GM18508 (cell line): ENCODE results near the gene RRBP1.

ENCODE experiments used
- ATAC-seq: cut with Tn5 transposase; IDR thresholded peaks from one replicate; pipeline ENCODE4 v1.9.1; 2021; ENCODE audit warnings: moderate number of reproducible peaks; ENCODE audit not compliant: insufficient read depth, unreplicated experiment

Gene RRBP1

DNA sequence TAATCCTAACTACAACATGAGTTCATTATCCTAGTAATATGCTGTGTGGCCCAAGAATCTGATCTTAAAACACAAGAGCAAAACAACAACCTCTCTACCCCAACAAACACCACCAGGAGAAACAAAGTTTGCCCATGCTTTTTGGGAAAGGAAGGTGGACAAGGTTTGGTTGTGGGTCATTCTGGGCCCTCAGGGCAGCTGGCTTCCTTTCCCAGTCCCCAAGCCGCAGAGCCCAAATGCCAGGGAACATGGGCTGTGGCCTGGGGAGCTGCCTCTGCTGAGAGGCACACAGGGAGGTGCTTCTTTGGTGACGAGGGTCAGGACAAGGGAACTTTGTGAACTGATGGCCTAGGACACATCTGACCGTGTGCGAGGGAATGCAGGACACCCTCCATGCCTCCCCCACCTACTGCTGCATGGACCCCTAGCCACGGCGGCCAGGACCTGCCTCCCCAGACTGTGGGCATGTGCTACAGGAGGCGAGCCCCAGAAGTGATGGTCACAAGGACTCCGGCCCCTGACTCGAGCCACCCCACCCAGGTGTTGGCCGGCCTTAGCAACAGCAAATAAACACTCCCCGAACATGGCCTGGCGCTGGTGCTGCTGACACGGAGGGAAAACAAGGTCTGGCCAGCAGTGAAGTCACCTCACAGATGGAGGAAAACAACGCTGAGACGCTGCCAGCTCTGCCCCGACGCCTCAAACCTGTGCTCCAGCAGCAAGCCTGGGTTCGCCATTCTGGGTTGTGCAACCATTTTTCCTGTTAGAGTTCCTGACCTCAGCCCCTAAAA, 55.6 kb downstream of the RRBP1 start:
- ATAC-seq, result no peak

DNA sequence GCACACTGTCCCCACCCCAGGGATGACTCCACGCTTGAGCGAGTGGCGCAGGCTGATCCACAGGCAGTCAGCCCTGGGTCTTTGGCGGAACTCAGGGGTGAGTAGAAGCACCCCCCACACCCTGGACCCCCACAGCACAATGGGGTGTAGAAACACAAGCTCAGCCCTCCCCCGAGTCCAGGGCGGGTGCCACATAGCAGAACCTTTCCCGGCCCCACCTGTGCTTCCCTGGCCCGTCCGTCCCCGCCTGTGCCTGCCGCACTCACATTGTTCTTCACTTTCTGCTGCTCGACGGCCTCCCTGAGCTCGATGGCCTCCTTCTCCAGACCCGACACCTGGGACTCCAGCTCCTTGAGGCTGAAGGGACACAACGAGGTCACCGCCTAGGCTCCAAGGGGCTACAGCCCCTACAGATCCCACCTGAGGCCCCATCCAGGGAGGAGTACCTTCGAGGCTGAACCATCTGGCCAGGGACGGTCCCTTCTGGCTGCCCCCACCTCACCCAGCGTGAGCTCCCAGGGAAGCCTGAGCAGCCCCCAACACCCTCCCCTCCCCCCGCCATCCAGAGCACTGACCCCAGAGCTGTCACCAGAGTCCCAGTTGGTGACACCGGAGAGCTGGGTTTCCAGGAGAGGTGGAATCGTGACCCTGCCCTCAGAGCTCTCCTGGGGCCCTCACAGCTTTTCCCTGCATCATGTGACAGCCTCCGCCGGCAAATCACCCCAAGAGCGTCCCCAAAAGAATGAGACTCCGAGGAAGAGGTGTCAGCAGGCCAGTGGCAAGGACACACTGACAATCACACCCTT, 56.6 kb downstream of the RRBP1 start:
- no peak for ATAC-seq

DNA sequence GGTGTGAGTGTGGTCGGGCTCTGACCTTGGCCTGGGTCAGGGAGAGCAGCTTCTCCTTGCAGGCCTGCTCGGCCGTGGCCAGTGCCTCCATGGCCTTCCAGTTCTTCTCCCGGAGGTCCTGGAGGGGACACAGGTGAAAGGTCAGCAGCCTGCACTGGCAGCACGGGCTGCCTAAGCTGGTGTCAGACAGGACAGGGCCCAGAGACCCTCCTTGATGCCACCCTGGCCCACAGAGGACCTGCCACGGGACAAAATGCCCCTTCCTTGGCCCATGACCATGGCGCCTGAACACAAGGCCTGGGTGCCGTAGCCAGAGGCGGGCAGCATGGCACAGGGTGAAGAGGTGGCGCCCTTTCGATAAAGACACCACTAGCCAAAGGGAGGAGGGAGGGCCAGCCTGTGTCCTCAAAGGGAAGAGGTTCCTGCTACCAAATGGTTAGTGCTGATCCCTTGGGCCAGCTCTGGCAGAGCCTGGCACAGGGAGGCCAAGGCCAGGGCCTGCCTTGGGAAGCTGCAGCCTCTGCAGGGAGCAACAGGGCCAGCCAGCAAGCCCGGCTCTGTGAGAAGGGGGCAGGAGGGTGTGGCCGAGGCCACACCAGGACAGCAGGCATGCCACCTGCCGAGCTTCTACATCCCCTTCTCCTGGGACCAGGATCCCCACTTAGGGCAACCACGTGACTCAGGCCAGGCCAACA, 57.3 kb downstream of the RRBP1 start:
- no peak for ATAC-seq

DNA sequence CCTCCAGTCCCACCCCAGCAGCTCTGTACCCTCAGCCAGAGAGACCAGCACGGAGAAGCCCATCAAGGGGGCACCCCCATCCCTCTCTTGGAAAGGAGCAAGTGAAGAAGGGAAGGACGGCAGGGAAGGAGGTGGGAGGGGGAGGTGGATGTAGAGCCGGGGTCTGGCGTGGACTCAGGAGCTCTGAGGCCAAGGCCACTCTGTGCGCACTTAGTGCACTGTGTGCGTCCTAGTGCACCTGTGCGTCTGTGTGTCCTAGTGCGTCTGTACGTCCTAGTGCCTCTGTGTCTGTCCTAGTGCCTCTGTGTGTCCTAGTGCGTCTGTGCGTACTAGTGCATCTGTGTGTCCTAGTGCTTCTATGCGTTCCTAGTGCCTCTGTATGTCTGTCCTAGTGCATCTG, 58.0 kb downstream of the RRBP1 start:
- no peak for ATAC-seq

DNA sequence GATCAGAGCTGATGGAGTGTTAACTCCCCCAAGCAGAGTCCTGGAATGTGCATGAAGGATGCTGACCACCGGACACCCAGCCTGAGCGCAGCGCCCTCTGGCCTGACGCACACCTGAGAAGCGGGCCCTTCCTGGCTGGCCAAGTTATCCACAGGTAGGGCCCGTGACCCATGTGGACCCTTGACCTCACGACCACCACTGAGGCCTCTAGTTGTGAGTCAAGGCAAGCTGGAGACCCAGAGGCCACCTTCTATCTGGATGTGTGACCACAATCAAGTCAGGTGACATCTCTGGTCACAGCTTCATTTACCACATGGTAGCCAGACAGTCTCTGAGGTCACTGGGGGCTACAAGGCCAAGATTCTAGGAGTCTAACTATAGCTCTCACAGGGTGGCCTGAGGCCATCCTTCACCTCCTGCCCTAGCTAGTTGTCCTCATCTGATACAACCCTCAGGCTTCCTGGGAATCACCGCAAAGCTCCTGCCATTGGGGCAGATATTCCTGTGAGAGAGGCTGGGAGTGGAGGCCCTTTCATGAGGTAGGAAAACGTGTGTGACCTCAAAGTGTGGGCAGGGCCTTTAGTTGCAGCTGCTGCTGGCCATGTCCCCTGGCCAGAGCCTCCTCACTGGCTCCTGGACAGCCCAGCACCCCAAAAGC, 59.1 kb downstream of the RRBP1 start:
- ATAC-seq, result no peak

DNA sequence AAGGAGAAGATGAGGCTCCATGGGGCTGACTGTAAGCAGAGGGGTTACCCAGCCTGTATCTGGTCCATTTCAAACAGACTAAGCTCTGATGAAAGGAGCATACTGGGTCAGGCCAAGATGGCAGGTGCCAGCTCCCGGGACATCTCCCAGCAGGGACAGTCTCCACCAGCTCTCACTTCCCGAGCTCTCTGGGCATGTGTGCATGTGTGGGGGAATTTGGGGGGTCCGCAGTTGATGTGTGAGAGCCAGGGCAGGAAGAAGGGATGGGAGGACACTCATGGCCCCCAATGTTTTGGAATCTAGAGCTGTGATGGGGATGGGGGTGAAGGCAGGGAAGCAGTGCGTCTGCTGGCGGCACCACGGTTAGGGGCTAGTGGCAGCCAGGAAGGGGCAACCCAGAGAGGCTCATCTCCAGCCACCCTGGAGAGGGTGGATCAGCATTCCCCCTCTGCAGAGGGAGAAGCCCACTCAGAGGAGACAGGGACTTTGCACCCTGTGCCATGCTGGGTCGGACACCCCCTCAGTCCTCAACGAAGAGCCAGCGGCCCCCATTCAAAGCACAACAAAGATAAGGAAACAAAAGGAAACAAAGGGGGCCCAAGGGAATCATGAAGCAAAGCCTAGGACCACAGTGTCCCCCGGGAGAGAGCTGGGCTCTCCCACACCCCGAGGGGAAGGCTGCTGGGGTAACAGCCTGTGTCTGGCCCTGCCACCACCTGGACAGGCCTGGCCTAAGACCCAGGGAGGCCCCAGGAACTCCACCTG, 59.8 kb downstream of the RRBP1 start:
- ATAC-seq, result no peak

DNA sequence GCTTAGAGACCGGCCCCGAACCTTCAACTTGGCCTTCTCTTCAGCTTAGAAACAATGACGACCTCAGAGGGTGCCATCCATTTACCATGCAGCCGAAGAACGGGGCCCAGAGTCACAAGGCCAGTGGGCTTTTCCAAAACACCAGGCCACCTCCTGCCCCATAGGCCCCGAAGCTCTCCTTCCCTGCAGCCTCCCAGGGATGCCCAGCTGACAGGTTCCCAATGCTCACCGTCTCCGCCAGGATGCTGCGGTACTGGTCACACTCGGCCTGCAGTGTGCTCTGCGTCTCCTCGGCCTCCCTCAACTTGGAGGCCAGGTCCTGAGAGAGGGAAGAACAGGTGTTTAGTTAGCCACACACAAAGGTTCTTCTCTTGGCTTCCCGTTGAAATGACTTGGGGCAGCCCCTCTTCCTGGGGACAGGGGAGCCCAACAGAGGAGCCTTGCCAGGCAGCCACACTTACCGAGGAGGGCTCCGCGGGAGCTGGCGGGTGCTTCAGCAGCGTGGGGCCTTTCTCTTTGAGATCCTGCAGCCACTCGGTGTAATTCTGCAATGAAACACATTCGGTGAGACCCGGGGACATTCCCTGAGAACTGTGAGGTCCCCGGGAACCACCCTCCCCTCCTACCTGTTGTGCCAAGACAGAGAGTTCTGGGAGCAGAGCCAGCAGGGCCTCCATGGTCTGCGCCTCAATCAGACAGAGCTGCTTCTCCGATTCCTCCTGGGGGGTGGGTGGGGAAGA, 60.6 kb downstream of the RRBP1 start:
- no peak for ATAC-seq

DNA sequence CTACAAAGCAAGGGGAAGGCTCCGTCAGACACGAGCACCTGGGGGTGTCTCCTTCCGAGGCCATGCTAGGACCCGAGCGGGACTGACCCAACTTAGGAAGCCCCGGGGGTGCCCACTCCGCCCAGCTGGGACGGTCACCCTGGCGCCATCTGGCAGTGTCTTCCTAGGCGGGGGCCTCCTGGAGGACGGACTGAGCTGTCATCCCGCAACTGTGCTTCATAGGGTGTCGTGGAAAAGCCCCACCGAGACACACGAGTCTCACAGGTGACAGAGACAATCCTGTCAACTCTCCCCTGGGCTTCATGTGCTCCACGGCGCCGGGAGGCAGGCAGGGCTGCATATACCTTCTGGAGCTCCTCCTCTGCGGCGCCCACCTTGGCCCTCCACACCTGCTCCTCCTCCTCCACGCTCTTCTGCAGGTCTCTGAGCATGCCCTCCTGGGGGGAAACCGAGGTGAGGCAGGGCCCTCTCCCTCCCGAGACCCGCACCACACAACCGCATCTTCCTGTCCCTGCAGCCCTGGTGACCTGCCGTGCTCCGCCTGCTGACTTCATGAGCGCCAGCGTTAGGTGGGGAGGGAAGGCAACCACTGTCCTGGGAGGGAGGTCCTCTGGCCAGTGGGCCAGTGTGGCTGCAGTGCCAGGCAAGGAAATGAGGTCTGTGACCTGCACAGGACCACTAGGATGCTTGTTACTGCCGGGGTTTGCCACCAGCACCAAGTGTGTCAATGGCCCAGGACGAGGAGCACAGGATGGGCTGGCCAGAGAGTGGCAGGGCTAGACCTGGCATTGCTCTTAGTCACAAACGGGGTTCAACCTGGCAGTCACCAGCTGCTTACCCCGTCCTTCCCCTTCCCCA, 61.4 kb downstream of the RRBP1 start:
- ATAC-seq, result no peak

DNA sequence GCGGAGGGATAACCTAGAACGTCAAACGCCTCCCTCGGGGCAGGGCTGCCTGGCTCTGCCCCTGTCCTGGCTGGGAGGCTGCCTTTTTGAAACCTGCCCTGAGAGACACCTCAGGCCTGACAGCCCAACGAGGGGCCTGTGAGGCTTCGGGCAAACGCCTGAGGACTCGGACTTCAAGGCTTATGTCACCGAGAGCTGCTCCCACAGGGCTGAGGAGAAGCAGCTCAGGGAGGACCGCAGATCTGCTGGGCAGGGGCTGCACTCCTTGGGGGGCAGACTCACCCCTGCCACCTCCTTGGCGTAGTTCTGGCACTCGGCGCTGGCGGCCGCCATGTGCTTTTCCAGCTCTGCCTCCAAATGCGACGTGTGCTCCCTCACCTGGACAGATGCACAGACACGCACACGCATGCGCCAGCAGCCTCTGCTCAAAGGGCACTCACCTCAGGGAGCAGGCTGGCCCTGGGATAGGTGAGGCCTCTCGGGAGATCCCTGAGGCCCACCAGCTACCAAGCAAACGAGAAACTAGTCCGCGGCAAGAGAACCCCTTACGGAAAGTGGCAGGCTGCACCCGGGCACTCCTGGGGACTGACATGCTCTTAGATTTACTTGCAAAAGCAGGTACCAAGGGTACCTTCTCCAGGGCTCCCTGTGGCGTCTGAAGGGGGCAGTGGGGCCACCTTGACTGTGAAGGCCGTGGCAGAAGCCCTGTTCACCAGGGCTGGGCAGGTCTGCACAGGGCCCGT, 62.5 kb downstream of the RRBP1 start:
- ATAC-seq, result no peak

DNA sequence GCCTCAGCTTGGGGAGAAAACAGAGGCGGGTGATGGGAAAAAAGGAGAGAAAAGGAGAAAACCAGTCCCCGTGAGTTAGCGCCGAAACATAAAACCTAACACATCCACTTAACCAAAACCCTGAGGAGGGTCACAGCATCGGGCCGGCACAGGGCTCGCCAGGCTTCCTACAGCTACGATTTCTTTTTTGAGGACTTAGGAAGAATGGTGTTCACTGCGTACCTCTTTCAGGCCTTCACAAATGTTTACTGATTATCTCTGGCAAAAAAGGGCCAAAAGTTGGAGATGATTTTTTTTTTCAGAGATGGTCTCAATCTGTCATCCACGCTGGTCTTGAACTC, 63.4 kb downstream of the RRBP1 start:
- ATAC-seq, result no peak

DNA sequence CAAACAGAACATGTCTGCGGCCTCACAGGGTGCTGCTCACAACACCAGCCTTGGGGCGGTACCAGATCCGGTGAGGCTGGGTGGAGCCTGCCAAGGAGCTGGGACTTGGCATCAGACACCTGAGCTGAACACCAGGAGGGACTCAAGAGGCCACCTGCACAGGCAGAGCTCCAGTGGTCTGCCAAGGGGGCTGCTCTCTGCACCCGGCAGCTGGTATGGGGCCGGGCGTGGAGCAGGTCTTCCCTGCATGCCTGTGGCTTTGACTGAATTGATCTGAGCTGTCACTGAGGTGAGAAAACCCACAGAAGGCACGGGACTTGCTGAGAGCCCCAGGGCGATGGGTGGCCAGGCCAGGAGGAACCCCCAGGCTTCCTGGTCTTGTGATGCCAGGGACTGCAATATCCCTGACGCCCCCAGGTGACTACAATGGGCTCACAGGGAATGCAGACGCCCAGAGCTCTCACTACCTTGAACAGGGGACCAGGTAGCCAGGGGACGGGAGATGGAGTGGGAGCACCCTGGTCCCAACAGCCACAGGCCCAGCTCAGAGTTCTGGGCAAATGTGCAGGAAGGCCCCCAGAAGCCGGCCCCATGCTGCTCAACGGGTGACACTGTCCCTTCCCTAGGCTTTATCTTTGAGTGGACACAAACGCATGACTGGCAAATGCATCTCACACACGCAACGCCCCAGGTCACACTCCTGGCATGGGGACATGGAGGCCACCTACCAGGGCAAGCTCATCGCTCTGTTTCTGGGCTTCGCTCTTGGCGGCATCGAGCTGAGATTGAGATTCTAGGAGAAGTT, 64.0 kb downstream of the RRBP1 start:
- no peak for ATAC-seq

DNA sequence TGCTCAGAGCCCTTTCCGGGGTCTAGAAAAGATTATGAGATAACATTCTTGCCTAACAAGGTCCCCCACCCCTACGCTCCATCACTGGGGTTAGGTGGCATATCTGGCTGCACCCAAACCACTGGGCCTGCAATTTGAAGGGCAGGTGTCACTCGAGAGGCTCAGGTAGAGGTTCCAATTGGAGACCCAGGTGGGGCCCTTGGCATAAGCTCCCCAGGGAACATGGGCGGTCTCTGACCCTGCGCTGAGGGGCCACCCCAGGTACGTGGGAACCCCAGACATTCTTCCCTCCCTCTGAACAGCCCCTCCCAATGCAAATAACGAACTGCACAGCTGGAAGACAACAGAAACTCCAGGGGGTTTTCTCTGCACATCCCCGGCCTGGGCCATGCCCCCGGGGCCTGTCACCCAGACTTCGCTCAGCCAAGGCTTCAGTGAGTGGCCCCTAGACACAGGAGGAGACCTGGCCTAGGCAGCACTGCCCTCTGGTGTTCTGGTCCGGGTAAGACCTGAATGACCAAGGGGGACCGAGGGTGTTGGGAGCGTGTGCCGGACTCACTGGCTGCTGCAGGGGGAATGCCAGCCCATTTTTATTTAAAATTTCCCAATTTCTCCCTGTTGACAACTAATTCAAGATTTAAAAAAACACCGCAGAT, 64.7 kb downstream of the RRBP1 start:
- no peak for ATAC-seq

DNA sequence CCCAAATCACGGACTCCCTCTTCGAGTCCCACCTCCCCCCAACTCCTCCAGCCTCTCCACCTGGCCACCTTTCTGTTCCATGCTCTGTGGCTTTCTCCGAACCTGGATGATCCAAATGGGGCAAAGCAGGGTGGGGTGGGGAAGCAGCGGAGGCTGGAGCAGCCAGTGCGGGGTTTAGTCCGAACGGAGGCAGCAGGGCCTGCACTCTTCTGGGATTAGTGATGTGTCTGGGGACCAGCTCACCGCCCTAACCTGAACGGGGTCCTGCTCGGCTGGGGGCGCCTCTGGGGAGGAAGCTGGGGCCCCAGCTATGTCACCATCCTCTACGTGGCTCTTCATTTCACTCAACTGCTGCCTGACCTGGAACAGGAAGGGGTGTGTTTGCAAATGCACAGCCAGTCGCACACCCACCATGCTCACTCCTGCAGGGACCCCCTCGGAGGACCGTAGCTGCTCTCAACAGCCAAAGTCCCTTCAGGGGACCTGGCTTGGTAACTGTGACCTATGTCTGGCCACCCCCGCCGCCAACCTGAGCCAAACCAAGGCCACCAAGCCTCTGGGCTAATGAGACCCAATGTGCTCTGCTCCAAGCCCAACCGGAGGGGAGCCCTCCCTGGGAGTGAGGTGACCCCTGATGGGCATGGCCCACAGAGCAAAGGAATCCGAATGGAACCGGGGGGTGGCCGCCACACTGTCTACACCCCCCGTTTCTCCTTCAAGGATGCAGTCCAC, 65.4 kb downstream of the RRBP1 start:
- no peak for ATAC-seq

DNA sequence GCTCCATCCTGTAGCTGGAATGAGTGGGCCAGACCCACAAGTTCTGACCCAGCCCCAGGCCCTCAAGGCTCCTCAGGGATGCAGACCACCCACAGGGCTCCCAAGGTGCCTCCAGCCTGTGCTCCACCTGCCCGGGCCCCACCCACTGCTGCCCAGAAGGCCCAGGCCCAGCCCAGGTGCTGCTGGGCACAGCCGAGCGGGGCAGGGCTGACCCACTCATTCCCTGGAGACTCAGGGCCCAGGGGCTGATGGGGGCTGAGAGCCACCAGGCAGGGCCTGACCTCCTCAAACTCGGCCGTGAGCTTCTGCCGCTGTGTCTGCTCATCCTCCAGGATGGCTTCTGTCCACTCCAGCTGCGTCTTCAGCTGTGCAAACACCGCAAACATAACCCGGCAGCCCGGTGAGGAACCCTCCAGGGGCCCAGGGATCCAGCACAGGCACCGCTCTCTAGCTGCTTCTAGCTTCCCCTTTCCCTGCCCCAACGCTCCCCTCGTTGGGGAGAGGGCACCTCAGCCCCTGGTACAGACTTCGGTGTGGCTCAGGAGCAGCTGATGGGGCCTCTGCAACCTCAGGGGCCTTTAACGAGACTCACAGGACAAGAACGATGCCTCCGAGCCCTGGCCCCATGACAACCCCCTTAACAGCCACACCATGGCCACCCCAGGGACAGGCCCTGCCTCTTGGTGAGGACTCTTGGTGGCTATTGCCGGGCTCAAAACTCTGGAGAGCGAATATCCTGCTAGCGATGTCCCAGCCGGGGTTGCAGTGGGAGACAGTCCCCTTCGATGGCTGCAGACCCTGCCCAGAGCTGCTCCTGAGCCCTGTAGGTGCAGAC, 66.2 kb downstream of the RRBP1 start:
- no peak for ATAC-seq
